H1 (cell line): ENCODE data around the gene HTRA2. TPM values are rescaled to one million over a fixed set of nuclear protein-coding genes. Genes with fewer than 3 reads are reported as not detected.

Experiments used
- CTCF ChIA-PET: fragments of 300-600 bp; sonication (Branson Sonifier 250); formaldehyde crosslinking; loops from one replicate; lab custom pipeline; 2021; ENCODE audit not compliant: partially characterized antibody; lab: Charles Lee
- POLR2A ChIA-PET: fragments of 300-600 bp; sonication (Branson Sonifier 250); formaldehyde crosslinking; loops from one replicate; lab custom pipeline; 2021; ENCODE audit warnings: inconsistent platforms; ENCODE audit not compliant: partially characterized antibody; lab: Charles Lee
- DNase-seq, 2 experiments: peaks; one replicate each; pipeline versions ENCODE4 v3.0.0 to v3.0.0-alpha.2; 2010 to 2022; ENCODE audit warnings: low spot score in 2 of 2, low read depth in 1 of 2, mixed read lengths in 1 of 2
- FAIRE-seq: peaks from 2 replicates; lab custom pipeline; 2011; peaks lifted over from hg19 to GRCh38; lab: Jason Lieb, UNC
- H2AFZ ChIP-seq: 2 replicates; pipeline ENCODE4 v1.8.1; 2012; ENCODE audit warnings: low read length, inconsistent platforms
- H2AK5ac ChIP-seq: 2 replicates; pipeline ENCODE4 v1.6.1; 2013; ENCODE audit warnings: low read depth, low read length
- H2BK120ac ChIP-seq: replicated peaks from 2 replicates; pipeline ENCODE3; 2013; ENCODE audit warnings: low read depth, low read length, inconsistent platforms
- H2BK12ac ChIP-seq: 2 replicates; pipeline ENCODE4 v1.6.1; 2013; ENCODE audit warnings: low read depth, low read length
- H2BK15ac ChIP-seq: 2 replicates; pipeline ENCODE4 v1.6.1; 2013; ENCODE audit warnings: low read length
- H2BK20ac ChIP-seq: 2 replicates; pipeline ENCODE4 v1.6.1; 2013; ENCODE audit warnings: low read length
- H2BK5ac ChIP-seq: 2 replicates; pipeline ENCODE4 v1.6.1; 2013; ENCODE audit warnings: low read depth, low read length
- H3K14ac ChIP-seq: 2 replicates; pipeline ENCODE4 v1.6.1; 2013; ENCODE audit warnings: inconsistent platforms; ENCODE audit not compliant: insufficient read length
- H3K18ac ChIP-seq: 2 replicates; pipeline ENCODE4 v1.6.1; 2013; ENCODE audit warnings: low read length; ENCODE audit errors: extremely low read depth
- H3K23ac ChIP-seq: 2 replicates; pipeline ENCODE4 v1.6.1; 2013; ENCODE audit warnings: inconsistent platforms; ENCODE audit not compliant: insufficient read length
- H3K23me2 ChIP-seq: 2 replicates; pipeline ENCODE4 v1.6.1; 2013; ENCODE audit warnings: low read depth, low read length
- H3K27ac ChIP-seq: 2 replicates; pipeline ENCODE4 v1.6.1; 2011; ENCODE audit warnings: low read depth, low read length, inconsistent platforms
- H3K27me3 ChIP-seq, 4 experiments: replicated peaks in 1 of 4; 1 replicate in 1 of 4; 2 replicates in 3 of 4; pipeline versions ENCODE4 v1.6.1 to v1.8.1; 2011 to 2013; ENCODE audit warnings: low read length in 3 of 4, mild to moderate bottlenecking in 3 of 4, inconsistent platforms in 2 of 4, mixed read lengths in 2 of 4, moderate library complexity in 1 of 4; ENCODE audit not compliant: control insufficient read depth in 3 of 4, insufficient read depth in 3 of 4; ENCODE audit errors: extremely low read depth in 1 of 4
- H3K36me3 ChIP-seq, 4 experiments: 2 replicates each; pipeline versions ENCODE4 v1.6.1 to v1.8.1; 2011 to 2013; ENCODE audit warnings: mild to moderate bottlenecking in 4 of 4, low read length in 3 of 4, moderate library complexity in 2 of 4, control low read depth in 1 of 4, inconsistent platforms in 1 of 4; ENCODE audit not compliant: insufficient read depth in 4 of 4, control insufficient read depth in 2 of 4
- H3K4ac ChIP-seq: replicated peaks from 2 replicates; pipeline ENCODE3; 2013; ENCODE audit warnings: low read length, low read depth, mixed read lengths, inconsistent platforms; ENCODE audit not compliant: insufficient read length
- H3K4me1 ChIP-seq, 4 experiments: replicated peaks in 1 of 4; 1 replicate in 1 of 4; 2 replicates in 3 of 4; pipeline versions ENCODE4 v1.6.1 to v1.8.1; 2011 to 2013; ENCODE audit warnings: low read length in 3 of 4, inconsistent platforms in 2 of 4, mixed read lengths in 1 of 4; ENCODE audit not compliant: insufficient read depth in 4 of 4, control insufficient read depth in 3 of 4
- H3K4me2 ChIP-seq, 2 experiments: 2 replicates each; pipeline versions ENCODE4 v1.6.1 to v1.8.1; 2011 to 2013; ENCODE audit warnings: low read depth in 2 of 2, low read length in 2 of 2, control low read depth in 1 of 2, inconsistent platforms in 1 of 2, mild to moderate bottlenecking in 1 of 2; ENCODE audit not compliant: insufficient read depth in 1 of 2
- H3K4me3 ChIP-seq, 4 experiments: fragments of 200-600, 300-600 bp in 1 of 4; sonication (generic), shearing (Covaris generic), sonication (Bioruptor Twin) in 1 of 4; 2 replicates each; pipeline versions ENCODE4 v1.5.1 to v1.8.1; 2011 to 2016; ENCODE audit warnings: low read length in 4 of 4, low read depth in 3 of 4, control low read depth in 2 of 4, inconsistent platforms in 2 of 4, mild to moderate bottlenecking in 2 of 4, mixed read lengths in 1 of 4, moderate library complexity in 1 of 4; ENCODE audit not compliant: insufficient read depth in 2 of 4; ENCODE audit errors: extremely low read depth in 1 of 4
- H3K56ac ChIP-seq: replicated peaks from 2 replicates; pipeline ENCODE3; 2013; ENCODE audit warnings: low read depth, mild to moderate bottlenecking, mixed read lengths, low read length, inconsistent platforms; ENCODE audit not compliant: insufficient read length
- H3K79me1 ChIP-seq: 2 replicates; pipeline ENCODE4 v1.6.1; 2013; ENCODE audit warnings: low read depth, low read length, control low read depth
- H3K79me2 ChIP-seq, 2 experiments: 2 replicates each; pipeline versions ENCODE4 v1.6.1 to v1.8.1; 2012 to 2013; ENCODE audit warnings: low read length in 2 of 2, mild to moderate bottlenecking in 2 of 2, inconsistent platforms in 1 of 2; ENCODE audit not compliant: insufficient read depth in 2 of 2, control insufficient read depth in 1 of 2
- H3K9ac ChIP-seq, 4 experiments: replicated peaks in 1 of 4; 1 replicate in 1 of 4; 2 replicates in 3 of 4; pipeline versions ENCODE4 v1.6.1 to v1.8.1; 2011 to 2013; ENCODE audit warnings: low read depth in 3 of 4, low read length in 3 of 4, control low read depth in 2 of 4, mild to moderate bottlenecking in 2 of 4, moderate library complexity in 2 of 4, inconsistent platforms in 1 of 4; ENCODE audit errors: extremely low read depth in 1 of 4
- H3K9me3 ChIP-seq, 2 experiments: 2 replicates each; pipeline versions ENCODE4 v1.6.1 to v1.8.1; 2012 to 2013; ENCODE audit warnings: mild to moderate bottlenecking in 2 of 2, moderate library complexity in 2 of 2, control low read depth in 1 of 2, inconsistent platforms in 1 of 2, low read depth in 1 of 2, low read length in 1 of 2, mixed read lengths in 1 of 2; ENCODE audit not compliant: insufficient read depth in 2 of 2
- H4K20me1 ChIP-seq, 2 experiments: replicated peaks in 1 of 2; 2 replicates each; pipeline versions ENCODE3 to v1.8.1; 2011 to 2013; ENCODE audit warnings: inconsistent platforms in 2 of 2, low read length in 2 of 2, mild to moderate bottlenecking in 1 of 2; ENCODE audit not compliant: insufficient read depth in 2 of 2, control insufficient read depth in 1 of 2
- H4K5ac ChIP-seq: 2 replicates; pipeline ENCODE4 v1.6.1; 2013; ENCODE audit warnings: low read length, low read depth, mixed read lengths, inconsistent platforms; ENCODE audit not compliant: insufficient read length
- H4K8ac ChIP-seq: 2 replicates; pipeline ENCODE4 v1.8.0; 2013; ENCODE audit warnings: mild to moderate bottlenecking, moderate library complexity, low read length, inconsistent platforms; ENCODE audit not compliant: insufficient read depth; ENCODE audit errors: extremely low read depth
- H4K91ac ChIP-seq: replicated peaks from 2 replicates; pipeline ENCODE3; 2013; ENCODE audit warnings: low read length, mixed read lengths, inconsistent platforms; ENCODE audit not compliant: insufficient read length
- SIX5 ChIP-seq: IDR thresholded peaks from 2 replicates; pipeline ENCODE4 v1.6.1; 2011; ENCODE audit warnings: mild to moderate bottlenecking, low read depth, low read length
- WGBS, 2 experiments: shearing (Covaris generic) in 1 of 2; methylation state at CpG; one replicate each; pipeline versions ENCODE4 v1.1.6 to v1.1.7; 2013 to 2015; ENCODE audit warnings: low lambda C conversion rate in 2 of 2, mixed read lengths in 2 of 2, inconsistent platforms in 1 of 2, low coverage in 1 of 2, missing lambda C conversion rate in 1 of 2; ENCODE audit not compliant: insufficient replicate concordance in 2 of 2, insufficient coverage in 1 of 2, insufficient read length in 1 of 2; ENCODE audit errors: extremely low coverage in 1 of 2, missing lambda C conversion rate in 1 of 2; 5-methylcytosine and 5-hydroxymethylcytosine counted together
- polyA plus RNA-seq, 7 experiments: library from polyadenylated mRNA; depleted of rRNA in 3 of 7; stranded (reverse) in 5 of 7; unstranded in 2 of 7; fragments of >200 nt in 5 of 7; fragments of 200-250 nt in 2 of 7; gene quantifications; 1 replicate in 5 of 7; 2 replicates in 1 of 7; 4 replicates in 1 of 7; pipeline versions ENCODE4 v1.2.1 to v1.2.3, GENCODE V29; 2011 to 2013; ENCODE audit warnings: missing spikeins in 2 of 7, mixed read lengths in 2 of 7
- total RNA-seq: library from RNA; stranded (reverse); fragmentation: NEBNext Ultra II Directional; extraction: Animal tissue kit (Norgen Biotek cat#: 25700); gene quantifications from 2 replicates; pipeline ENCODE4 v1.2.1, GENCODE V29; 2021

HTRA2 gene
- total and polyA plus RNA-seq, 2 of the 8 experiments (the other 6 are each of a cell fraction or from before 2014, with no cell fraction given) = 21.6 to 37.6 TPM

GRCh38 chr2:74525717-74526648 lies 3.8 kb upstream of the HTRA2 start, which contains the start of gene DQX1:
Gene DQX1 (minus strand): TSS chr2:74526231. CDS start chr2:74525729, 502 bp downstream.
- Histone ChIP-seq H3K9me3 (no peaks in the 10 kb centered on the region), H2BK15ac (0 out of 2 replicates have a peak within 1 kb of the TSS, but pooled peaks have one; percentile 88), H2BK20ac (no peak within 1 kb of the TSS), H3K56ac (no peak within 1 kb of the TSS), H3K79me2 (peaks cover 0 to 18% of the 10 kb centered on the region in 2 experiments; a peak in 2 of 4 replicates), H2BK120ac (no peak within 1 kb of the TSS), H3K23me2 (peaks cover 9% of the 10 kb centered on the region; the same call in 1 of the 2 replicates), H3K27ac (no peak within 1 kb of the TSS), H2BK5ac (no peak within 1 kb of the TSS; the same call in 1 of the 2 replicates), H3K79me1 (peaks cover 8% of the 10 kb centered on the region), H3K23ac (no peak within 1 kb of the TSS), H2BK12ac (no peak within 1 kb of the TSS), H3K4me1 (peaks cover 3 to 13% (median 6%) of the 10 kb centered on the region in 4 experiments; a peak in 6 of 7 replicates), H3K18ac (no peak within 1 kb of the TSS), H4K5ac (no peak within 1 kb of the TSS), H3K4ac (no peak within 1 kb of the TSS), H2AK5ac (no peak within 1 kb of the TSS), H4K8ac (0 out of 2 replicates have a peak within 1 kb of the TSS, but pooled peaks have one; percentile 31), H3K36me3 (peaks cover 5 to 18% (median 13%) of the 10 kb centered on the region in 4 experiments; a peak in 6 of 8 replicates), H3K9ac (no peak within 1 kb of the TSS), H3K14ac (no peak within 1 kb of the TSS), H3K27me3 (peaks cover 0 to 10% (median 3%) of the 10 kb centered on the region in 4 experiments; a peak in 4 of 7 replicates), H4K20me1 (peaks cover 3% of the 10 kb centered on the region in 2 experiments), H3K4me2 (no peak within 1 kb of the TSS), H2AFZ (no peak within 1 kb of the TSS), H4K91ac (no peak within 1 kb of the TSS), H3K4me3 (no peak within 1 kb of the TSS)
- ChIA-PET CTCF (interaction anchor here (1.0 to 1.7 kb wide), 7 partner anchors 11 to 65 kb away, joined by 3 to 11 read pairs (median 3); no protein-coding TSS in a partner anchor), POLR2A (interaction anchor here (1.0 to 1.6 kb wide), 9 partner anchors 10 to 43 kb away, joined by 3 to 6 read pairs (median 4); partner anchors contain the start of genes CCDC142, PCGF1, TLX2 and TTC31)
- DNase-seq = peak in 1 of 2 experiments; percentile 49
- 90% methylated on average over 11 of the region's 11 CpGs; no CpG with 5 or more reads in 1 of the 2 experiments for WGBS, 2 experiments
- FAIRE-seq = peak; percentile 84
- TF ChIP-seq SIX5 = peak; percentile 69
